Astrocyte of the spinal cord (primary cell): ENCODE data around the gene HIGD1A.
A peak's percentile ranks its signal among the peaks of the same experiment; 100 is the strongest.

Source experiments
- DNase-seq: peaks from one replicate; pipeline ENCODE4 v3.0.0; 2011; ENCODE audit warnings: low read depth, low spot score
- H3K4me3 ChIP-seq: 2 replicates; pipeline ENCODE4 v1.5.1; 2011; ENCODE audit warnings: low read depth, mild to moderate bottlenecking, low read length, moderate library complexity
- CTCF ChIP-seq: IDR thresholded peaks from 2 replicates; pipeline ENCODE4 v1.5.1; 2012; ENCODE audit warnings: low read depth, mild to moderate bottlenecking, low read length, inconsistent platforms
- in situ Hi-C: cut with HindIII; loops from 2 replicates; pipeline ENCODE4 v1.10.0; 2017; ENCODE audit warnings: low sequenced_read_pairs

HIGD1A gene

GRCh38 chr3:42790714-42791229 is 13.5 kb downstream of the HIGD1A start:
- no peak for TF ChIP-seq CTCF
- no peak for DNase-seq
- H3K4me3 ChIP-seq, result no peak overlapping the region
- in situ Hi-C loops, result no loop called here

GRCh38 chr3:42786631-42787030 is 17.7 kb downstream of the HIGD1A start:
- no peak for DNase-seq
- H3K4me3 ChIP-seq, result no peak overlapping the region
- TF ChIP-seq CTCF, result no peak
- in situ Hi-C loops, result no loop called here

- TF ChIP-seq CTCF, result no peak
- H3K4me3 ChIP-seq, result no peak overlapping the region
- DNase-seq, result no peak
- in situ Hi-C loops, result no loop called here
Observed at GRCh38 chr3:42786212-42786611, 18.1 kb downstream of the HIGD1A start.

- DNase-seq, result peak; percentile 83
- TF ChIP-seq CTCF, result peak; percentile 67
- in situ Hi-C loops, result no loop called here
- no peak overlapping the region for H3K4me3 ChIP-seq
Observed at GRCh38 chr3:42780892-42781700, 23.2 kb downstream of the HIGD1A start.

- DNase-seq, result no peak
- no peak for TF ChIP-seq CTCF
- H3K4me3 ChIP-seq, result no peak overlapping the region
- in situ Hi-C loops, result no loop called here
Observed at GRCh38 chr3:42780398-42780797, 23.9 kb downstream of the HIGD1A start.

GRCh38 chr3:42778644-42779043 is 25.6 kb downstream of the HIGD1A start:
- in situ Hi-C loops, result no loop called here
- TF ChIP-seq CTCF, result no peak
- DNase-seq, result peak; percentile 38
- no peak overlapping the region for H3K4me3 ChIP-seq

GRCh38 chr3:42773409-42773751 is 30.9 kb downstream of the HIGD1A start:
- TF ChIP-seq CTCF, result no peak
- H3K4me3 ChIP-seq, result peak overlapping the region; percentile 54
- in situ Hi-C loops, result no loop called here

More at GRCh38 chr3:42773409-42773751, 30.9 kb downstream of the HIGD1A start:
- DNase-seq, result no peak
